Measurements from ENCODE around the gene TIMMDC1.
A peak's percentile ranks its signal among the peaks of the same experiment; 100 is the strongest.
"Not testable (repeated sequence)": the region's sequence is repeated elsewhere in the genome, so short reads cannot be mapped to it uniquely, and the experiment has no call there.

Gene TIMMDC1

GRCh38 chr3:119514637-119515036 is 16.3 kb downstream of the TIMMDC1 start:
- no peak for DNase-seq

GRCh38 chr3:119517112-119517511 is 18.8 kb downstream of the TIMMDC1 start:
- DNase-seq, result no peak

DNA sequence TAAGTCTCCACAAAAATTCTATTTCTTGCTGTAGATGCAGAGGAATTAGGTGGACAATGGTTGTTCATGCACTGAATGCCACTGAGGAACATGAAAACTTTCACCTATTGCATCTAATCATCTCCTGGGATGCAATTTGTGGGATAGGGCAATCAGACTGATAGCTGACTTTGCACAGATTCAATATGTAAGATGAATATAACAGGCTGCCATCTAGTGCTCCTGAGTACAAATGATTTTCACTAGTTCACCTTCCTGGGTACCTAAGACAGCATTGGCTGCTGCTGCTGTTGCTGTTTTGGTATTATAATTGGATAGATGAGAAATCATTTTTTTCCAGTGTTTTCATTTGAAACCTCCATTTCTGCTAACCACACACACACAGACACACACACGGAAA is 19.7 kb downstream of the TIMMDC1 start:
- no peak for DNase-seq

- no peak for DNase-seq
Measured at GRCh38 chr3:119524931-119525662, 26.8 kb downstream of the TIMMDC1 start.

DNA sequence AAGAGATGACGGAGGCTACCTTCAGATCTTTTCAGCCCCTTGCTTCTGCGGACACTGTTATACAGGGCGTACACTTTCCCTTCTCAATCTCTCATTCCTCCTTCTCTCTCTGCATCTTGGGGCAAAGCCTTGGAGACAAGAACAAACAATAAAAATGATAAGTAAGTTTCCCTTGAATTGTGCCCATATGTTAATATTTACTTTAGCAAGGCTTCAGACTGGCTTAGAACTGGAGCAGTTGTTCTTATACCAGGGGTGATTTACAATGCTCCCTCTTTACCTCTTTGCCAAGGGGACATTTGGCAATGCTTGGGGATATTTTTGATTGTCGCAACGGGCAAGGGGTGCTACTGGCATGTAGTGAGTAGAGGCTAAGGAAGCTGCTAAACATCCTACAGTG is 29.4 kb downstream of the TIMMDC1 start:
- no peak for DNase-seq

DNA sequence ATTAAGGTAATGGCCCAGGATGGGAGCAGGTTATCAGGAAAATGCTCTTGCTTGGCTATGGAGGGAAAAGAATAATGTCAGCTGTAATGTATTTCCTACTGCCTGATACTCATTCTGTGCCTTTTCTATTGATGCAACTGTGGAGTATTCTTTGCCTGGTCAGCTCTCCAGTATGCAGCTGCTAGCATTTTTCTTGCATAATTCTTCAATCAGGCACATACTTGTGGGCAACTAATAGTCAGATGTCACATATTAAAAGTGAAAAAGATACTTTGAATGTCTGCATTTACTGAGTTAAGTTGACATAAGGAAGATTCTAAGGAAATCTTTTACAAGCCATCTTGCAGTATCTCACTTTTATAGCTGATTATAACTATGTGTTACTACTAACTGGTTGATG is 31.5 kb downstream of the TIMMDC1 start:
- DNase-seq, result no peak

DNA sequence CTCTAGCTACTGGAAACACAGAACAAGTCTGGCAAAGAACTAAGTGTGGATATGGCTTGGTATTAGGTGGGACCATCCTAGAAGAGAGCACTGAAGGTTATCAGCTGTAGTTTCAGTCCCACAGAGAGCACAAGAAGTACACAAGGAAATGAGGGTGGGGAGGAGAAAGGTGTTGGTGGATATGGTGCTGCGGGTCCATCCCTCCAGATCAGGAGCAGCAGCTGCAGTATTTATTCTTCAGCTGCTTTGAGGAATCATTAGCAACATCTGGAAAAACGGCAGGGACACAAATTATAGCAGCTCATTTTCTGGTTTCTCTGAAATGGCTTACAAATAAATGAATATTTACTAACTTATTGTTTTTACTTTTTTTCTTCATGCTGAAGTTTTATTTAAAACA is 32.1 kb downstream of the TIMMDC1 start:
- no peak for DNase-seq

DNA sequence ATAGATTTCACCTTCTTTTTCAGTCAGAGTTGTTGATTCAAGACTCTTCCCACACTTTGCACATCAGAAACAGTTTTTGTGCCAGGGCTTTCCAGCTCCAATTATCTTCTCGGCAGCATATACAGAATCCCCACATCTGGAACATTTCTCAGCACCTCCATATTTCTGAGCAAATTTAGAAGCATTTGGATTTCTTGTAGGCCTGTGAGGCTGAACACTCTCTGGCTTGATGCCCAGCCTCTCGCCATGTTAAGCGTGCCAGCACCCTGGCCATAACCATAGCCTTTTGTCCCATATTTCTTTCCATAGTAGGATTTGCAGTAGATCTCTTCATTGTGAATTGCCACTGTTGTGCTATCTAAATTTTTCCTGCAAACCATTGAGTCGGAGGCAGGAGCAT is 32.8 kb downstream of the TIMMDC1 start:
- DNase-seq, result no peak

- DNase-seq, result no peak
Measured at GRCh38 chr3:119534296-119534695, 35.9 kb downstream of the TIMMDC1 start.

- DNase-seq, result no peak
Measured at GRCh38 chr3:119536757-119537156, 38.4 kb downstream of the TIMMDC1 start.

GRCh38 chr3:119538772-119539171 is 40.4 kb downstream of the TIMMDC1 start:
- DNase-seq, result no peak

- no peak for DNase-seq
Measured at GRCh38 chr3:119541547-119541946, 43.2 kb downstream of the TIMMDC1 start.

DNA sequence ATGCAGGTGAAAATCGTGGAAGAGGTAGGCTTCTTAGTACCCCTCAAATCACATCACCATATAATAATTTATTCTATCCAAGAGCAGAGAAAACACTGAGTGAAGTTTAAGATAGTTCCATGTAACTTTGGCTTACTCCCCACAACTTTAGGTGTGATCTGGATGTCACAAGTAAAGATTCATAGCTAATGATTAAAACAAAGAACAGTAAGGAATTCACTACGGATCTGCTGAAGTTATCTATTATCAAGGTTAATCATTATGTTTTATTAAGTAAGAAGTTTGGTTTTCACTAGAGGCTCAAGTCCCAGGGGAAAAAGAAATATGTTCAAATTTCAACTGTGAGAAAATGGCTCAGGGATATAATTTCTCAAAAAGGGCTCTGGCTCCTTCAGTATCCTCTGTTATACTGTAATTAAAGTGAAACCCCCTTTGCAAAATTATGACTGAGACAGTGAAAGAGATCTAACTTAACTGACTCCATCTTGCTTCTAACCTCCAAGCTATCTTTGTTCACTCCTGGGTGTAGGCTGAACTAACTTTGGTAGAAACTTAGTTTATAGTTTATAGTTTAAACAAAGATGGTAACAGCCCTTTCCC is 43.9 kb downstream of the TIMMDC1 start:
- no peak for DNase-seq

DNA sequence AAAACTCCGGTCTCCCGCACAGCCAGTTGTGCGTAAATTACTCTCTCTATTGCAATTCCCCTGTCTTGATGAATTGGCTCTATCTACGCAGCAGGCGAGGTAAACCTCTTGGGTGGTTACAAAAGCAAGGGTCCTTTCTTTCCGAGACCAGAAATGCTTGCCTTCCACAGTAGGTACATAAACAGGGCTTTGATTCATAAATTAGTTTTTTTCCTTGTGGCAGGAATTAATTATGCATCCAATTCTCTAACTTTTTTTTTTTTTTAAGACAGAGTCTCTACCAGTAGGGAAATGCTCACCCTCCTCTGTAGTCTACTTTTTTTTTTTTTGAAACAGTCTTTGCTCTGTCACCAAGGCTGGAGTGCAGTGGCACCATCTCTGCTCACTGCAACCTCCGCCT is 44.8 kb downstream of the TIMMDC1 start:
- no peak for DNase-seq

DNA sequence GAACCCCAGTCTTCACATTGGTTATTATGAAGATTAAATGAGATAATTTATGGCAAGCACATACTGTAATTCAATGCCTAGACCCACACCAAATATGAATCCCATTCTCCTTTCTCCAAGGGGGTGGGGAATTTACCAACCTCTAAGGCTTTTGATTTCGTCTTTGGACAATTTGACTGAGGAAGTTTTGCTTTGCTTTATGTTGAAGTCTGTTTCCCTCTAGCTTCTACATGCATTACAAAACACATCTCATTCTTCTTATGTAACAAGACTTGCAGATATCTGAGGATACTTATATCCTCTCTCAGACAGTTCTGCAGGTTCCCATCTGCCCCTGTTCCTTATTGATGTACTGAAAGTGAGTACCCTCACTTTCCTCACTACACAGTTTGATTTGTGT is 48.9 kb downstream of the TIMMDC1 start:
- DNase-seq, result no peak

GRCh38 chr3:119548341-119548740 is 50.0 kb downstream of the TIMMDC1 start:
- no peak for DNase-seq

DNA sequence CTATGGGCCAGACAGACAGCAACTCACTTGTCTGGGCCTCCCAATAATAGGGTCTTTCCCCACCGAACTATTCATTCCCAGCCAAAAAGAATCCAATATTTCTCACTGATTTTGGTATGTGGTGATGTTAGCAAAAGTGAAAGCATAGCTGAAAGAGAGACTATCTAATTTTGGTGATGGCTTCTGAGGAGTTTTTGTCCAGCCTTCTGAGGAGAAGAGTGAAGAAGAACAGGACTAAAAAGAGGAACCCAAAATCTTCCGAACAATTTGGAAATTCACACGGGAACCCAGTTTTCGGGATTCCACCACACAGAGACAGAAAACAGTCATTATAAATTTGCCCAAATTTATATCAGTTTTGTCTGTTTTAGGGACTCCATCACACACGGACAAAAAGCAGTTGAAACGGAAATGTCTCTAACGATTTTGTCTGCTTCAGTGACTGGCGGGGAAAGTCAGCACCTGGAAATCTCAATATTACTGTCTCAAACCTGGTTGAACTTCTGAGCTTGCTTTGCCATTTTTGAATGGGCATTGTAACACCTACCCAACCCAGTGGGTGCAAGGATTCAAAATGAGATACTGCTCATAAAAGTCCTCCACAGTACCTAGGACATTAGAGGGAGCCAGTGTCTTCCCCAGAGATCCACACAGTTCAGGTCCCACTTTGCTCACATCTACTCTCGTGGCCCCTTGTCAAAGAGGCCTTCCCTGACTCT is 52.0 kb downstream of the TIMMDC1 start:
- no peak for DNase-seq

- DNase-seq, result no peak
Measured at GRCh38 chr3:119551598-119551997, 53.3 kb downstream of the TIMMDC1 start.

DNA sequence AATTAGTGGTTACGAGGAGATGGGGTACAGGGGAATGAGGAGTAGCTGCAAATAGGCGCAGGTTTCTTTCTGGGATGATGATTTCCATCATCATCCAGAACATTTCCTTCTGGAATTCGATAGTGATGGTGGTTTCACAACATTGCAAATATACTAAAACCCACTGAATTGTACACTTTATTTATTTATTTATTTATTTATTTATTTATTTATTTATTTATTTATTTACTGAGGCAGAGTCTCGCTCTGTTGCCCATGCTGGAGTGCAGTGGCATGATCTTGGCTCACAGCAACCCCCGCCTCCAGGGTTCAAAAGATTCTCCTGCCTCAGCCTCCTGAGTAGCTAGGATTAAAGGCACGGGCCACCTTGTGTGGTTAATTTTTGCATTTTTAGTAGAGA is 54.6 kb downstream of the TIMMDC1 start:
- DNase-seq, result not testable (repeated sequence)

DNA sequence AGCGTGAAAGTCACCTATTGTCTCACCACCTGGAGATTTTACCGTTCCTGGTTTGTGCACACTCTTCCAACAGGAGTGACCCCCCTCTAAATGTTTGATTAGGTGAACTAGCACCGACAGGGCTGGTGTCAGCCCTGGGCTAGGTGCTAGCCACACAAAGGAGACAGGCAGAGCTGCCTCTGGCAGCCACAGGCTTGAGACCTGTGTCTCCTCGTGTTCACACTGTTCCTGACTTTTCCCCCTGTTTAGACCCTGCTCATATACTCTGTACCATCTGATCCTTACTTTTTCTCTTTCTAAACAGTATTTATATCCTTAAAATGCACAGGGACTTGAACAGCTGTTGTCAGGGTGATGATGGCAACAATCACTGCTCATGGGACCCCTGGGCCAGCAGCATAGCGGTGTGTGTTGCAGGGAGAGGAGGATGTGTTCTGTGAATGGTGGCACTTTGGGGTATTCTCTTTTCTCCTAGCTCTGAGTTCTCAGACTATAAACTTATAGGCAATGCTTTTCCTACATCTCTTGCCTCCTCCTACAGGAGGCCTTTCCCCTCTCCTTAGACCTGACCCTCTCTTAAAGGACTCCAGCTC is 55.6 kb downstream of the TIMMDC1 start:
- DNase-seq, result no peak

DNA sequence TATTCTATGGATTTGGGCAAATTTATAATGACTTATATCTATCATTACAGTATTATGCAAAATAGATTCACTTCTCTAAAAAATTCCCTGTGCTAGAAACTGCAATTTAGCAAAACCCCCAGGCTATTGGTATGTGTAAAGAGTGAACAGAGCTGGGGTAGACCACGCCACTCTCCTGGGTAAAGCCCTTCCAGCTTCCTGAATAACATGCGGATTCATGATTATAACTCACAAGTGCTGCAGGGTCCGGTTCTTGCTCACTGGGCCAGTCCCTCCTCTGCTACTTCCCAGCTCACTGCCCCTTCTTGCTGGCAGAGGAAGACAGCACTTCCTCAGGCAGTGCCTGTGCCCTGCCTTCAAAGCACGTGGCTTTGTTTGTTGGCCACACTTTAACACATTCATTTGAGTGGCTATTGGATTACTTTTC is 57.0 kb downstream of the TIMMDC1 start:
- peak; percentile 9 for DNase-seq

DNA sequence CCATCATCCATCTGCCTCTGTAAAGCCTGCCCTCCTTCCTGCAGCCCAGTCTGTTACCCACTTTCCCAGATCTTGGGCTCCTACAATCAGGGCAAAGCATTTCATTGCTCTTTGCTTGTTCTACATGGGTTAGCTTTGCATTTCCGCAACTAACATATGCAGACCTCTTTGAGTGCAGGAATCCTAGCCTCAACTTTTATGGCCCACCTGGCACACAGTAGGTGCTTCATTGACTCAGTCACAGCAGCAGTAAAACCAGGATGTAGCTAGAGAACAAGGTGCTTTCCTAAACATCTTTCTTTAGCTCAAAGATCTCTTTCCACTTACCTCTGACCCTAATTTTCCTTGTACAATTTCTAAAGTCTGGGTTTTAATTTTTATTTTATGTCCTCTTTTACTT is 57.6 kb downstream of the TIMMDC1 start:
- no peak for DNase-seq

GRCh38 chr3:119557192-119557876 is 59.0 kb downstream of the TIMMDC1 start:
- DNase-seq, result no peak
